Fibroblast of upper back skin (primary cell): ENCODE data around the gene CIC.

Experiments used
- DNase-seq: peaks from one replicate; pipeline ENCODE4 v3.0.0-alpha.2; 2013

CIC gene

GRCh38 chr19:42278452-42279154 lies 9.6 kb downstream of the CIC start:
- DNase-seq, result no peak

GRCh38 chr19:42279155-42279901 lies 10.3 kb downstream of the CIC start:
- no peak for DNase-seq

- DNase-seq, result peak; percentile 92
These were observed 11.1 kb downstream of the CIC start for GRCh38 chr19:42279902-42280814.

GRCh38 chr19:42280815-42281145 lies 11.7 kb downstream of the CIC start:
- DNase-seq, result peak; percentile 73

GRCh38 chr19:42281146-42281826 lies 12.2 kb downstream of the CIC start:
- peak; percentile 53 for DNase-seq

- peak; percentile 72 for DNase-seq
These were observed 13.0 kb downstream of the CIC start for GRCh38 chr19:42281827-42282762.

DNA sequence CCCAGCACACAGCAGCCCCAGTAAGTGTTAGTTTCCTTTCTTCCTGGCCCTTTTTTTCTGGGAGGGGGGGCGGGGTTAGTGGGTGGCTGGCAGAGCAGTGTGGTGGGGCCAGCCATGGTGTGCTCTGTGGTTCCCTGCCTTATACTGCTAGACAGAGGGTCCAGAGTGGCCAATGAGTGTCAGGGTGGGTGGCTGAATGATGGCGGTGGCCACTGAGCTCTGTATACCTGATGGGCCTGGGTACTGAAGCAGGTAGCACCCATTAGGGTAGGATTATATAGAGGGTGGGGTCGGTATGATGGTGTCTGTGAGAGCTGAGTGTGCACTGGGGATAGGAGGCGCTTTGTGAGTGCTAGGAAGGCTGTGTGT lies 13.8 kb downstream of the CIC start:
- DNase-seq, result no peak

- peak; percentile 95 for DNase-seq
These were observed 14.4 kb downstream of the CIC start for GRCh38 chr19:42283188-42284065.

GRCh38 chr19:42284066-42284501 lies 15.0 kb downstream of the CIC start:
- peak; percentile 79 for DNase-seq

DNA sequence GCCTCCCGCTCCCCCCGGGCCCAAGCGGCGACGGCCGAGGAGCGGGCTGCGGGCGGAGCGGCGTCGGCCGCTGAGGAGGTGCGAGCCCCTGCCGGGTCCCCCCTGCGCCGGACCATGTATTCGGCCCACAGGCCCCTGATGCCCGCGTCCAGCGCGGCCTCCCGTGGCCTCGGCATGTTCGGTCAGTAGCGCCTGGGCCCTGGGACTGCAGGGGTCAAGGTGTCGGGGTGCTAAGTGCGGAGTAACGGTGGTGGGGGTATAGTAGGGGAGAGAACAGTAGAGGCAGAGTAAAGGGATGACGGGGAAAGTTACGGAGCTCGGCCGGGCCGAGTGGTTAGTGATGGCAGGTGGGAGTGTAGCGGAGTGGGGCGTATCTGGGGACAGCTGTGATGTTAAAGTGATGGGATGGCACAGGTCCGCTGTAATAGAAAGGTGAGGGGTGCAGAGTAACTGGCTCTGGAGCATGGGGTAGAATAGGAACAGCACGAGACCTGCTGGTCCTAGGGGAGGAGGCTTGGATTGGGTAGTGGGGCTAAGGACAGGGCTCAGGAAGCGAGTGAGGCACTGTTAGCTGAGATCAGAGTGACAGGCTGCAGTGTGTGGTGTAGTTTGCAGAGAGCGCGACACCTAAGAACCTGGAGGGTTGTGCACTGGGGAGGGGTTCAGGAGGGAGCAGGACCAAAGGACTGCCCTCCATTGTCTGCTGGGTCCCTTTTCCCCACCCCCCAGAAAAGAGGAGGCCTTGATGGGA lies 15.7 kb downstream of the CIC start:
- no peak for DNase-seq

DNA sequence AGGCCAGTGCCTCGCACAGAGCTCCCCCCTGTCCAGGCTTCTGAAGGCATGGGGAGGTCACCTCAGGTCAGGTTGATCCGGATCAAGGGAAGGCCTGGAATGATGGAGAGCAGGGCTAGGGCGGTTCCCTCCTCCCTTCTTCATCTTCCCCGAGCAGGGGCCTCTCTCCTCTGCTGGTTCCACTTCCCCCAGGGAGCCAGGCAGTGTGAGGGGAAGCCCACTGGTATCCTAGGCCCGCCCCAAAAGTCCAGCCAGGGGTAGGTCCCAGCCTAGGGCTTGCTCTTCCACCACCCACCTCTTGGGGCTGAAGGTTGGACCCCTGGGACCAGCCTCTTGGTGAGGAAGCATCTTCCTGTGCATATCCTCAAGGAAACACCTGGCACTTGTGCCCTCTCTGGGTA lies 16.5 kb downstream of the CIC start:
- DNase-seq, result no peak

- DNase-seq, result no peak
These were observed 16.9 kb downstream of the CIC start for GRCh38 chr19:42285988-42286348.

GRCh38 chr19:42286349-42287016 lies 17.4 kb downstream of the CIC start:
- peak; percentile 41 for DNase-seq

GRCh38 chr19:42287017-42287826 lies 18.2 kb downstream of the CIC start:
- no peak for DNase-seq

GRCh38 chr19:42287827-42288107 lies 18.7 kb downstream of the CIC start:
- DNase-seq, result no peak

GRCh38 chr19:42288387-42288786 lies 19.3 kb downstream of the CIC start:
- no peak for DNase-seq

DNA sequence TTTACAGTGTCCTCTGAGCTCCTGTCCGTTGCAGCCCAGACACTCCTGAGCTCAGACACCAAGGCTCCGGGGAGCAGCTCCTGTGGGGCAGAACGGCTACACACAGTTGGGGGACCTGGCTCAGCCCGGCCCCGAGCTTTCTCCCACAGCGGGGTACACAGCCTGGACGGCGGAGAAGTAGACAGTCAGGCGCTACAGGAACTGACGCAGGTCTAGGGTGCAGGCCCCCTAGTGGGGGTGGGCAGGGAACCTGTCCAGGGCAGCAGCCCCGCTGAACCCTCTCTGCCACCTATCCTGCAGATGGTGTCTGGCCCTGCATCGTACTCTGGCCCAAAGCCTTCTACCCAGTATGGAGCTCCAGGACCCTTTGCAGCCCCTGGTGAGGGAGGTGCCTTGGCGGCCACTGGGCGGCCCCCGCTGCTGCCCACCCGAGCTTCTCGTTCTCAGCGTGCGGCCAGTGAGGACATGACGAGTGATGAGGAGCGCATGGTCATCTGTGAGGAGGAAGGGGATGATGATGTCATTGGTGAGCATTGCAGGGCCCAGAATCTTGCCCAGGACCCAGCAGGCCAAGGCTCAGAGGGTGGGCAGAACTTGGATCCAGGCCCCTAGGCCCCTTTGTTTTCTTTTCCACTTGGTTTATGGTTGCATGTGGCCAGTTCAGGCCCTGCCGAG lies 20.0 kb downstream of the CIC start:
- DNase-seq, result no peak

- no peak for DNase-seq
These were observed 20.5 kb downstream of the CIC start for GRCh38 chr19:42289556-42290041.
